NCI-H146 treated with DMSO at 0.1 percent for 48 hours (cell line): ENCODE measurements around the gene KHDC1L.
"Not testable (repeated sequence)": the region's sequence is repeated elsewhere in the genome, so short reads cannot be mapped to it uniquely, and the experiment has no call there.

Experiments used
- DNase-seq: peaks from one replicate; lab custom pipeline; 2025; ENCODE audit not compliant: unreplicated experiment; lab: John Stamatoyannopoulos, UW

The KHDC1L gene

GRCh38 chr6:73207221-73207837 is 18.0 kb downstream of the KHDC1L start:
- DNase-seq, result no peak

- DNase-seq, result no peak
Measured at GRCh38 chr6:73204252-73204651, 21.0 kb downstream of the KHDC1L start.

GRCh38 chr6:73203098-73203497 is 22.2 kb downstream of the KHDC1L start:
- no peak for DNase-seq

GRCh38 chr6:73200735-73201134 is 24.6 kb downstream of the KHDC1L start:
- no peak for DNase-seq

- DNase-seq, result no peak
Measured at GRCh38 chr6:73200247-73200646, 25.0 kb downstream of the KHDC1L start.

GRCh38 chr6:73194744-73195143 is 30.6 kb downstream of the KHDC1L start:
- DNase-seq, result no peak

- not testable (repeated sequence) for DNase-seq
Measured at GRCh38 chr6:73193302-73193701, 32.0 kb downstream of the KHDC1L start.

GRCh38 chr6:73182021-73182607 is 43.2 kb downstream of the KHDC1L start:
- no peak for DNase-seq

GRCh38 chr6:73180763-73181619 is 44.3 kb downstream of the KHDC1L start:
- no peak for DNase-seq

GRCh38 chr6:73180076-73180738 is 45.1 kb downstream of the KHDC1L start:
- DNase-seq, result no peak

GRCh38 chr6:73177221-73177944 is 47.9 kb downstream of the KHDC1L start:
- no peak for DNase-seq

- no peak for DNase-seq
Measured at GRCh38 chr6:73176057-73176456, 49.2 kb downstream of the KHDC1L start.

GRCh38 chr6:73174646-73175045 is 50.6 kb downstream of the KHDC1L start:
- no peak for DNase-seq
